Measurements from ENCODE around the gene DGKD.

Gene DGKD

GRCh38 chr2:233501198-233502076, 147.1 kb downstream of the DGKD start:
- no peak for DNase-seq (ENCODE audit: low spot score)

- no peak for DNase-seq (ENCODE audit: low spot score)
These were observed 149.2 kb downstream of the DGKD start for GRCh38 chr2:233503481-233503880.

GRCh38 chr2:233503947-233504637, 149.8 kb downstream of the DGKD start:
- no peak for DNase-seq (ENCODE audit: low spot score)

GRCh38 chr2:233513953-233514655, 159.8 kb downstream of the DGKD start:
- DNase-seq (ENCODE audit: low spot score), result no peak

GRCh38 chr2:233519787-233520611, 165.7 kb downstream of the DGKD start:
- DNase-seq (ENCODE audit: low spot score), result no peak

Measured in ecto neural progenitor cell (in vitro differentiated cells).